Activated naive CD4-positive, alpha-beta T cell treated with anti-CD3 and anti-CD28 coated beads for 36 hours (primary cell): ENCODE measurements around the gene FAM167B. TPM values are rescaled to one million over a fixed set of nuclear protein-coding genes. Genes with fewer than 3 reads are reported as not detected.
"Not testable (repeated sequence)": the region's sequence is repeated elsewhere in the genome, so short reads cannot be mapped to it uniquely, and the experiment has no call there.

ENCODE experiments used
- CTCF ChIA-PET: fragments of 350-600 bp; sonication (Branson Sonifier 250); formaldehyde crosslinking; loops from one replicate; lab custom pipeline; 2021; ENCODE audit warnings: antibody characterized with exemption; lab: Charles Lee
- DNase-seq: peaks from one replicate; pipeline ENCODE4 v3.0.0-alpha.2; 2020
- H3K27ac Mint-ChIP-seq: one replicate; pipeline ENCODE4 v1.8.0; 2021; ENCODE audit warnings: mild to moderate bottlenecking, mixed read lengths
- H3K27me3 Mint-ChIP-seq: one replicate; pipeline ENCODE4 v1.8.0; 2021; ENCODE audit warnings: low read depth, mixed read lengths
- H3K36me3 Mint-ChIP-seq: one replicate; pipeline ENCODE4 v1.8.0; 2021; ENCODE audit warnings: low read depth, mixed read lengths
- H3K4me1 Mint-ChIP-seq: one replicate; pipeline ENCODE4 v1.8.0; 2021; ENCODE audit warnings: low read depth, mixed read lengths
- H3K4me3 Mint-ChIP-seq: one replicate; pipeline ENCODE4 v1.8.0; 2021; ENCODE audit warnings: mild to moderate bottlenecking, moderate library complexity, mixed read lengths
- H3K9me3 Mint-ChIP-seq: one replicate; pipeline ENCODE4 v1.8.0; 2021; ENCODE audit warnings: mixed read lengths
- intact Hi-C: fragments of 100-400 bp; cut with micrococcal nuclease; formaldehyde crosslinking; loops from one replicate; pipeline ENCODE4 v1.15.1; 2023
- total RNA-seq, 2 experiments: library from RNA; stranded (reverse); gene quantifications; one replicate each; pipeline ENCODE4 v1.2.3, GENCODE V29; 2021

Gene FAM167B
- total RNA-seq, 2 experiments from 2014 or later, result 0.38 to 0.42 TPM

DNA sequence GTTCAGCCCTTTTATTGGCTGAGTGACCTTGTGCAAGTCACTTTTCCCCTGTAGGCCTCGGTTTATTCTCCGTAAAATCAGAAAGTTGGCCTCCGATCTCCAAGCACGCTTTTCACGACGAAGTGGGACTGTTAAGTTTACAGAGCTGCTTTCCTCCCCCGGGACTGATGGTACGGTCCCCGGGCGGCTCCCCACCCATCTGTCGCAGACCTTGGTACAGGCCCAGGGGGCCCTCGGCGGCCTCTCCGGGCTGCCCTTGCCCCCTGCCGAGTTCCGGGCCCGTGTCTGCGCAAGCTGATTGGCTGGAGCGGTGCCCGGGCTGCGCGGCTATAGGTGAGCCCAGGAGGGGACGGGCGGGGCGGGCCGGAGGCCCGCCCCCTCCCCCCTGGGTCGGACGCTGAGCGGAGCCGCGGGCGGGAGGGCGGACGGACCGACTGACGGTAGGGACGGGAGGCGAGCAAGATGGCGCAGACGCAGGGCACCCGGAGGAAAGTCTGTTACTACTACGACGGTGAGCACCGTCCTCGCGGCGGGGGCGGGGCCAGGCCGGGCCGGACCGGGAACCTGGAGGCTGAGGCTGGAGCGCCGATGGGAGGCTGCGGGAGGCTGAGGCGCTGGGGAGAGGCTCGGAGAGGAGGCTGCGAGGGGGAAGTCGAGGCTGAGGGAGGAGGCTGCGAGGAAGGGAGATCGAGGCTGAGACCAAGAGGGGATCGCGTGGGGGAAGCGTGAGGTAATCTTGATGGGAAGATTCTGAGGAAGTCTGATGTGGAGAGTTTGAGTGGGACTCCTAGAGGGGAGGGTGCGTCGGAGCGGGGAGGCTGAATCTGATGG, 44.9 kb downstream of the FAM167B start, which contains the start of gene HDAC1:
TSS of gene HDAC1 (plus strand) at position 376 of the 831 bp plus-strand sequence. CDS start at position 463, 87 bp downstream.
- H3K36me3 Mint-ChIP-seq, result peaks cover 20% of the 10 kb centered on the region
- H3K27ac Mint-ChIP-seq, result peak within 1 kb of the TSS; percentile 98
- no peaks in the 10 kb centered on the region for H3K27me3 Mint-ChIP-seq
- H3K9me3 Mint-ChIP-seq, result no peaks in the 10 kb centered on the region
- CTCF ChIA-PET, result interaction anchor here (0.9 to 2.4 kb wide), 6 partner anchors 38 to 80 kb away, joined by 3 to 18 read pairs (median 4); partner anchors contain the start of gene MARCKSL1
- intact Hi-C loops, result loop anchor here (1.0 to 5.0 kb wide), 5 partner anchors 41 to 358 kb away; partner anchors contain the start of genes EIF3I, LCK, MARCKSL1 and TMEM234
- H3K4me3 Mint-ChIP-seq, result peak within 1 kb of the TSS; percentile 100
- DNase-seq, result peak; percentile 97
- peaks cover 48% of the 10 kb centered on the region for H3K4me1 Mint-ChIP-seq

DNA sequence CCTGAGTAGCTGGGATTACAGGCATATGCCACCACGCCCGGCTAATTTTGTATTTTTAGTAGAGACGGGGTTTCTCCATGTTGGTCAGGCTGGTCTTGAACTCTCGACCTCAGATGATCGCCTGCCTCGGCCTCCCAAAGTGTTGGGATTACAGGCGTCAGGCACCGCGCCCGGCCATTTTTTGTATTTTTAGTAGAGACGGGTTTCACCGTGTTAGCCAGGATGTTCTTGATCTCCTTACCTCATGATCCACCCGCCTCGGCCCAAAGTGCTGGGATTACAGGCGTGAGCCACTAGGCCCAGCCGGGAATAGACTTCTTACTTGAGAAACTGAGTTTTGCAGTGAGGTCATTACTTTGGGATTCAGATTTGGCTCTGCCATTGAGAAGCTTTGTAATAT, 51.2 kb downstream of the FAM167B start:
- CTCF ChIA-PET, H3K27ac Mint-ChIP-seq, H3K4me3 Mint-ChIP-seq, DNase-seq, intact Hi-C loops, H3K9me3 Mint-ChIP-seq, H3K27me3 Mint-ChIP-seq: not testable (repeated sequence)
- Mint-ChIP-seq H3K36me3 (peaks cover 36% of the 10 kb centered on the region), H3K4me1 (peaks cover 67% of the 10 kb centered on the region)

Other genes starting within 250 kb of the FAM167B start
- 100 to 1,000 TPM; 189 to 198 TPM for gene KHDRBS1, start 233.4 kb upstream of the FAM167B start, total RNA-seq
- gene TMEM39B, start 174.3 kb upstream of the FAM167B start, total RNA-seq, result 10 to 100 TPM; 17.2 to 17.6 TPM
- 10 to 100 TPM; 74.5 to 75.0 TPM for gene KPNA6, start 139.2 kb upstream of the FAM167B start, total RNA-seq
- 10 to 100 TPM; 84.3 to 86.2 TPM for gene TXLNA, start 67.5 kb upstream of the FAM167B start, total RNA-seq
- gene CCDC28B, start 46.6 kb upstream of the FAM167B start, total RNA-seq, result 10 to 100 TPM; 13.1 to 14.8 TPM
- gene IQCC, start 41.6 kb upstream of the FAM167B start, total RNA-seq, result 1 to 10 TPM; 4.8 to 5.9 TPM
- not detected for gene DCDC2B, start 38.1 kb upstream of the FAM167B start, total RNA-seq
- gene TMEM234, start 24.9 kb upstream of the FAM167B start, total RNA-seq, result 1 to 10 TPM; 5.1 to 6.4 TPM
- 100 to 1,000 TPM; 382 to 391 TPM for gene EIF3I, start 24.8 kb upstream of the FAM167B start, total RNA-seq
- gene LCK, start 4.0 kb downstream of the FAM167B start, total RNA-seq, result 100 to 1,000 TPM; 156 to 164 TPM
- 100 to 1,000 TPM; 111 to 120 TPM for gene HDAC1, start 44.9 kb downstream of the FAM167B start, total RNA-seq
- gene MARCKSL1, start 89.0 kb downstream of the FAM167B start, total RNA-seq, result 10 to 100 TPM; 14.4 to 15.9 TPM
- gene FAM229A, start 115.3 kb downstream of the FAM167B start, total RNA-seq, result 1 to 10 TPM; 2.1 to 3.4 TPM
- gene TSSK3, start 115.3 kb downstream of the FAM167B start, total RNA-seq, result 1 to 10 TPM in 1 of 2 experiments, under 1 TPM in 1; 0.84 to 1.9 TPM
- gene BSDC1, start 147.2 kb downstream of the FAM167B start, total RNA-seq, result 10 to 100 TPM; 35.2 to 38.3 TPM
- not detected for gene ZBTB8B, start 217.8 kb downstream of the FAM167B start, total RNA-seq